HG03159 (cell line): ENCODE results near the gene MS4A14.
"Not testable (repeated sequence)": the region's sequence is repeated elsewhere in the genome, so short reads cannot be mapped to it uniquely, and the experiment has no call there.

Experiments
- ATAC-seq: cut with Tn5 transposase; IDR thresholded peaks from one replicate; pipeline ENCODE4 v1.9.1; 2021; ENCODE audit warnings: mild to moderate bottlenecking, moderate library complexity; ENCODE audit not compliant: unreplicated experiment

Gene MS4A14

GRCh38 chr11:60378354-60378753 is 17.9 kb upstream of the MS4A14 start, which contains the start of gene MS4A7:
Gene MS4A7, plus strand, starts transcription at chr11:60378532. Its CDS starts 4,610 bp downstream, at chr11:60383142.
- peak; percentile 90 for ATAC-seq

GRCh38 chr11:60389279-60389910 is 6.9 kb upstream of the MS4A14 start:
- ATAC-seq = peak; percentile 89

GRCh38 chr11:60390419-60390818 is 5.8 kb upstream of the MS4A14 start:
- ATAC-seq = no peak

GRCh38 chr11:60392361-60392760 is 3.9 kb upstream of the MS4A14 start:
- ATAC-seq = no peak

GRCh38 chr11:60393016-60393415 is 3.2 kb upstream of the MS4A14 start:
- no peak for ATAC-seq

- no peak for ATAC-seq
Observed at GRCh38 chr11:60394666-60395380, 1.4 kb upstream of the MS4A14 start.

- peak; percentile 75 for ATAC-seq
Observed at GRCh38 chr11:60396799-60397198, 540 bp downstream of the MS4A14 start.

- ATAC-seq = no peak
Observed at GRCh38 chr11:60420015-60420414, 23.8 kb downstream of the MS4A14 start.

GRCh38 chr11:60422609-60423008 is 26.4 kb downstream of the MS4A14 start:
- no peak for ATAC-seq

GRCh38 chr11:60428517-60428916 is 32.3 kb downstream of the MS4A14 start:
- no peak for ATAC-seq

- no peak for ATAC-seq
Observed at GRCh38 chr11:60429272-60429671, 33.0 kb downstream of the MS4A14 start, which contains the start of gene MS4A5. Gene MS4A5, plus strand, starts transcription at chr11:60429572. Its CDS starts 103 bp downstream, at chr11:60429675.

- ATAC-seq = no peak
Observed at GRCh38 chr11:60431251-60431650, 35.0 kb downstream of the MS4A14 start.

- no peak for ATAC-seq
Observed at GRCh38 chr11:60433401-60433800, 37.1 kb downstream of the MS4A14 start.

- ATAC-seq = no peak
Observed at GRCh38 chr11:60447070-60447469, 50.8 kb downstream of the MS4A14 start.

- ATAC-seq = no peak
Observed at GRCh38 chr11:60447846-60448245, 51.6 kb downstream of the MS4A14 start.

- ATAC-seq = not testable (repeated sequence)
Observed at GRCh38 chr11:60451185-60451584, 54.9 kb downstream of the MS4A14 start.

- no peak for ATAC-seq
Observed at GRCh38 chr11:60454212-60454611, 58.0 kb downstream of the MS4A14 start.

- ATAC-seq = peak; percentile 89
Observed at GRCh38 chr11:60455531-60456042, 59.3 kb downstream of the MS4A14 start, which contains the start of gene MS4A1. Gene MS4A1, plus strand, starts transcription at chr11:60455847. Its CDS starts 6,528 bp downstream, at chr11:60462375.

- ATAC-seq = peak; percentile 30
Observed at GRCh38 chr11:60457576-60457975, 61.3 kb downstream of the MS4A14 start.

- peak; percentile 22 for ATAC-seq
Observed at GRCh38 chr11:60459345-60459744, 63.1 kb downstream of the MS4A14 start.
